ENCODE data around the gene ANKS1A.

ANKS1A gene

DNA sequence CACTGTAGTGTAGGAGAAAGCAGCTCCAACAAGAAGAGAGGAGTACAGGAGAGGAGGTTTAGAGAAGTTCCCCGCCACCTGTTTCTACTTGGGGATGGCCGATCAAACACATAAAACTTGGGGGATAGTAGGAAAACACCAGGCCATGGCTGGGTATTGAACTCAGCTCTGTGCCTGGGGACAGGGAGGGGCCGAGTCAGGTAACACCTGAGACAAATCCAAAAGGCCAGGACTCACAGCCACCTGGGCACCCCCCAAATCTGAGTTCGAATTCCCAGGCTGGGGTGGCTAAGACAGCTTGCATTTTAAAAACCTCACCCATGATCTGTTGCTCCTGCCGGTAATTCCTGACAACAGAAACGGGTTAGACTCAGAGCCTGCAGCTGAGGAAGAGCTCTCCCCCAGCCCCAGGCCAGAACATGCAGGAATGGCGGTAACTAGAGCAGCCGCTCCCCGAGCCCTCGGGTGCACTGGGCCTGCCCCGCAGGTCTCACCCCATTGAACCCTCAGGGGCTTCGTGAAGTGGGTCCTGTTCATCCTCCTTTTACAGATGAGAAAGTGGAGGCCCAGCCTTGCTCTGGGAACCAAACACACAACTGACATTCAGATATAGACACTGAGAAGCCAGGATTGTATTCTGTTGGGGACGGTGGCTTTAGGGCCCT, 191.1 kb downstream of the ANKS1A start:
- TF ChIP-seq TAF1 (IDR thresholded peaks at IDR 0.05; ENCODE audit: low read depth) (no peak), CEBPB (IDR thresholded peaks at IDR 0.05) (no peak), FOXM1 (IDR thresholded peaks at IDR 0.05; ENCODE audit: borderline replicate concordance, low read depth) (no peak), ZBTB7A (IDR thresholded peaks at IDR 0.05; ENCODE audit: low read depth) (no peak), EP300 (IDR thresholded peaks at IDR 0.05; ENCODE audit: borderline replicate concordance) (no peak), TCF12 (IDR thresholded peaks at IDR 0.05; ENCODE audit: low read depth) (no peak), TEAD4 (IDR thresholded peaks at IDR 0.05) (no peak), EGR1 (IDR thresholded peaks at IDR 0.05) (no peak)
- TF ChIP-seq, protein P1, sequence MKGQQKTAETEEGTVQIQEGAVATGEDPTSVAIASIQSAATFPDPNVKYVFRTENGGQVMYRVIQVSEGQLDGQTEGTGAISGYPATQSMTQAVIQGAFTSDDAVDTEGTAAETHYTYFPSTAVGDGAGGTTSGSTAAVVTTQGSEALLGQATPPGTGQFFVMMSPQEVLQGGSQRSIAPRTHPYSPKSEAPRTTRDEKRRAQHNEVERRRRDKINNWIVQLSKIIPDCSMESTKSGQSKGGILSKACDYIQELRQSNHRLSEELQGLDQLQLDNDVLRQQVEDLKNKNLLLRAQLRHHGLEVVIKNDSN (IDR thresholded peaks at IDR 0.05) = no peak
- TF ChIP-seq, protein P2, sequence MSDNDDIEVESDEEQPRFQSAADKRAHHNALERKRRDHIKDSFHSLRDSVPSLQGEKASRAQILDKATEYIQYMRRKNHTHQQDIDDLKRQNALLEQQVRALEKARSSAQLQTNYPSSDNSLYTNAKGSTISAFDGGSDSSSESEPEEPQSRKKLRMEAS (IDR thresholded peaks at IDR 0.05) = no peak
- TF ChIP-seq, protein P3, sequence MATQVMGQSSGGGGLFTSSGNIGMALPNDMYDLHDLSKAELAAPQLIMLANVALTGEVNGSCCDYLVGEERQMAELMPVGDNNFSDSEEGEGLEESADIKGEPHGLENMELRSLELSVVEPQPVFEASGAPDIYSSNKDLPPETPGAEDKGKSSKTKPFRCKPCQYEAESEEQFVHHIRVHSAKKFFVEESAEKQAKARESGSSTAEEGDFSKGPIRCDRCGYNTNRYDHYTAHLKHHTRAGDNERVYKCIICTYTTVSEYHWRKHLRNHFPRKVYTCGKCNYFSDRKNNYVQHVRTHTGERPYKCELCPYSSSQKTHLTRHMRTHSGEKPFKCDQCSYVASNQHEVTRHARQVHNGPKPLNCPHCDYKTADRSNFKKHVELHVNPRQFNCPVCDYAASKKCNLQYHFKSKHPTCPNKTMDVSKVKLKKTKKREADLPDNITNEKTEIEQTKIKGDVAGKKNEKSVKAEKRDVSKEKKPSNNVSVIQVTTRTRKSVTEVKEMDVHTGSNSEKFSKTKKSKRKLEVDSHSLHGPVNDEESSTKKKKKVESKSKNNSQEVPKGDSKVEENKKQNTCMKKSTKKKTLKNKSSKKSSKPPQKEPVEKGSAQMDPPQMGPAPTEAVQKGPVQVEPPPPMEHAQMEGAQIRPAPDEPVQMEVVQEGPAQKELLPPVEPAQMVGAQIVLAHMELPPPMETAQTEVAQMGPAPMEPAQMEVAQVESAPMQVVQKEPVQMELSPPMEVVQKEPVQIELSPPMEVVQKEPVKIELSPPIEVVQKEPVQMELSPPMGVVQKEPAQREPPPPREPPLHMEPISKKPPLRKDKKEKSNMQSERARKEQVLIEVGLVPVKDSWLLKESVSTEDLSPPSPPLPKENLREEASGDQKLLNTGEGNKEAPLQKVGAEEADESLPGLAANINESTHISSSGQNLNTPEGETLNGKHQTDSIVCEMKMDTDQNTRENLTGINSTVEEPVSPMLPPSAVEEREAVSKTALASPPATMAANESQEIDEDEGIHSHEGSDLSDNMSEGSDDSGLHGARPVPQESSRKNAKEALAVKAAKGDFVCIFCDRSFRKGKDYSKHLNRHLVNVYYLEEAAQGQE (IDR thresholded peaks at IDR 0.05; ENCODE audit: low read depth) = no peak

DNA sequence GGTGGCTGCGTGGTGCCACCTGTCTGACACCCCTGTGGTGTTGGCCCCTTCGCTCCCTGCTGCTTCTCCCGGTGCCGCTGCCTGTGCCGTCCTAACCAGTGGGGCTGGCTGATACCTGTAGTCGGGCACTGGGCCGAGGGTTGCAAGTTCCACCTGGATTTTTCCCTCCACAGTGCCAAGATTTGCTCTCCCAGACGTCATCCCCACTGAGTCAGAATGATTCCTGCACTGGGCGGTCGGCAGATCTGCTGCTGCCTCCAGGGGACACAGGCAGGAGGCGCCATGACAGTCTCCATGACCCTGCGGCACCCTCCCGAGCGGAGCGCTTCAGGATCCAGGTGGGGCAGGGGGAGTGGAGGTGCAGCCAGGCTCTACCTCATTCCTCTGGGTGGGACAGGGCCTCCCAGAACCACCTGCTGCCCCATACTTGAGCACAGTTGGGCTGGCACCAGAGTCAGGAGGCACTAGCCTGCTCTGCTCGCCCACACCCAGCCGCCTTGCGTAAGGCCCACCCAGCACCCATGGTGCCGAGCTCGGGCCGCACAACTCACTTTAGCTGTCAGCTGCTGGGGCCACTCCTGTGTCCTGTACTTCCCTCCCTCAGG, 191.9 kb downstream of the ANKS1A start:
- TF ChIP-seq EP300 (IDR thresholded peaks at IDR 0.05; ENCODE audit: borderline replicate concordance) (no peak), YY1 (IDR thresholded peaks at IDR 0.05; ENCODE audit: low read depth) (no peak)
- TF ChIP-seq, protein P2 (IDR thresholded peaks at IDR 0.05) = 0 out of 2 replicates have a peak, but pooled peaks have one; percentile 5

DNA sequence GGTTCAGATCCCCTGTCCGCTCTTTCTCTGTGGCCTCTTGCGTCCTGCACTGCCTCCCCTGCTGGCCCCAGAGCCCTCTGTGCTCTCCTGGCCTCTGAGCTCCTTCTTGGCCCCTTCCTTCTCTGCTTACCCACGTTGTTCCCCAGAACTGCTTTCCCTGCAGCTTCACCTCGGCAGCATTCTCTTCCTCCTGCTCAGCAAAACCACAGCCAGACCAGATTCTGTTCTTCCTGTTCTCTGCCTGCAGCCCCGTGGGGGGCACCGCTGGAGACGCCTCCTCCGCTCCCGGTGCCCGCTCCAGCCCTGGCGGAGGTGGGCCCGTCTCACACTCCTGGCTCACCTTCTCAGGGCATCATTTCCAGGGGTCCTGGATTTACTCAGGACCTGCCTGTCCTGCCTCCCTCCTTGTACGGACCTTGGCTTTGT, 192.4 kb downstream of the ANKS1A start:
- no peak for TF ChIP-seq FOXM1 (IDR thresholded peaks at IDR 0.05; ENCODE audit: borderline replicate concordance, low read depth)
- TF ChIP-seq YY1 (IDR thresholded peaks at IDR 0.05; ENCODE audit: low read depth) = no peak
- no peak for TF ChIP-seq RAD21 (IDR thresholded peaks at IDR 0.05; ENCODE audit: low read depth)
- no peak for TF ChIP-seq TCF12 (IDR thresholded peaks at IDR 0.05; ENCODE audit: low read depth)
- no peak for TF ChIP-seq CREB1 (IDR thresholded peaks at IDR 0.05; ENCODE audit: low read depth)
- no peak for TF ChIP-seq EGR1 (IDR thresholded peaks at IDR 0.05)
- TF ChIP-seq TEAD4 (IDR thresholded peaks at IDR 0.05) = no peak
- TF ChIP-seq, protein P1 (IDR thresholded peaks at IDR 0.05) = no peak
- TF ChIP-seq NFIC (IDR thresholded peaks at IDR 0.05) = no peak
- TF ChIP-seq TAF1 (IDR thresholded peaks at IDR 0.05; ENCODE audit: low read depth) = no peak
- no peak for TF ChIP-seq CEBPB (IDR thresholded peaks at IDR 0.05)
- TF ChIP-seq, protein P2 (IDR thresholded peaks at IDR 0.05) = no peak
- TF ChIP-seq EP300 (IDR thresholded peaks at IDR 0.05; ENCODE audit: borderline replicate concordance) = no peak

DNA sequence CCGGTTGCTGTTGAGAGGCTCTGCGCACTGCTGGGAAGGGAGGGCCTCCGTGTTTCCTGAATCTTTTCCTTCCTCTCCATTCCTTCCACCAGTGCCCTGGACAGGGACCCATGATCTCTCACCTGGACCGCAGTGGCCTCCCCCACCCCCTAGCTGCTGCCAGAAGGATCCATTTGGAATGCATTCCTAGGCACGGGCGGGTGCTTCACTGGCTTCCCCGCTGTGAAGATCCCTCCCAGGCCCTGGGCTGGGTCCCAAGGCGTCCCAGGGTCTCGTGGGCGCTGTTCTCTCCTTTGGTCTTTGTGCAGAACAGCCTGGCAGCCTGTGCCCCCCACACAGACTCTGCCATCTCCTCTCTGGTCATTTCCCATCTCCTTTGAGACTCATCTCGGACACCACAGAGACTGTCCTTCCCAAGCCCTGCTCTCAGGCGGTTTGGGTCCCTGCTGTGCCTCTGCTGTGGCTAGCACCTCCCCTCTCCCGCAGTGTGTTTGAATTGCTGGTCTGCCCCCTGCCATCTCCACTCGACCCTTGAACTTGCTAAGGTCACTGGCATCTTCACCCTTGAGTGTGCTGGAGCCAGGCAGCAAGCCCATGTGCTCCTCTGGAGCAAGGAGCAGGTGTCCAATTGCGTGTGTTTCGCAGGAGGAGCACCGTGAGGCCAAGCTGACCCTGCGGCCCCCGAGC, 193.1 kb downstream of the ANKS1A start:
- TF ChIP-seq TCF12 (IDR thresholded peaks at IDR 0.05; ENCODE audit: low read depth) (peak; percentile 82; the same call in 1 of the 2 replicates), TAF1 (IDR thresholded peaks at IDR 0.05; ENCODE audit: low read depth) (no peak), RAD21 (IDR thresholded peaks at IDR 0.05; ENCODE audit: low read depth) (peak; percentile 11; the same call in 1 of the 2 replicates), CEBPB (IDR thresholded peaks at IDR 0.05) (no peak), NFIC (IDR thresholded peaks at IDR 0.05) (peak; percentile 75), FOXM1 (IDR thresholded peaks at IDR 0.05; ENCODE audit: borderline replicate concordance, low read depth) (peak; percentile 49; the same call in 1 of the 2 replicates), TEAD4 (IDR thresholded peaks at IDR 0.05) (peak; percentile 78), CREB1 (IDR thresholded peaks at IDR 0.05; ENCODE audit: low read depth) (no peak), EP300 (IDR thresholded peaks at IDR 0.05; ENCODE audit: borderline replicate concordance) (peak; percentile 37; the same call in 1 of the 2 replicates)
- TF ChIP-seq, protein P2 (IDR thresholded peaks at IDR 0.05) = peak; percentile 65; the same call in 1 of the 2 replicates
- TF ChIP-seq, protein P3 (IDR thresholded peaks at IDR 0.05; ENCODE audit: low read depth) = no peak
